ENCODE data around the gene ACTR1B.

ACTR1B gene

DNA sequence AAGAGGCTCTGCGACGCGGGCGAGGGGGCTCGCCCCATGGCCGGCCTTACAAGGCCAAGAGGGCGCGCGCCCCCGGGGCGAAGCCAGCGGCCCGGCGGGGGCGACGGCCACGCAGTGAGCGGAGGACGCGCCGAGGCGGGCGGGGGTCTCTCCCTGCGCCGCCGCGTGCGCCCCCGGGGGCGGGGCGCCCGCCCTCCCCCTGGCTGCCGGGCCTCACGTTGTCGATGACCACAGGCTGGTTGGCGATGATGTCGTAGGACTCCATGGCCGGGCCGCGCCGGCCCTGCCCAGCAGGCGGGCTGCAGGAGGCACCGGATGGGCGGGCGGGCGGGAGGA is 250 bp downstream of the ACTR1B start:
- in situ Hi-C loops (cut with HindIII; ENCODE audit: low pct_ligation_motif_present, low sequenced_read_pairs) = no loop called here
- Histone ChIP-seq H3K36me3 (replicated peaks) (peaks cover 4% of the 10 kb centered on the region), H3K4me3 (ENCODE audit: low read depth, low read length) (peak overlapping the region; percentile 78), H3K27me3 (replicated peaks) (no peaks in the 10 kb centered on the region), H3K27ac (peak overlapping the region; percentile 90)
- TF ChIP-seq, protein P1, sequence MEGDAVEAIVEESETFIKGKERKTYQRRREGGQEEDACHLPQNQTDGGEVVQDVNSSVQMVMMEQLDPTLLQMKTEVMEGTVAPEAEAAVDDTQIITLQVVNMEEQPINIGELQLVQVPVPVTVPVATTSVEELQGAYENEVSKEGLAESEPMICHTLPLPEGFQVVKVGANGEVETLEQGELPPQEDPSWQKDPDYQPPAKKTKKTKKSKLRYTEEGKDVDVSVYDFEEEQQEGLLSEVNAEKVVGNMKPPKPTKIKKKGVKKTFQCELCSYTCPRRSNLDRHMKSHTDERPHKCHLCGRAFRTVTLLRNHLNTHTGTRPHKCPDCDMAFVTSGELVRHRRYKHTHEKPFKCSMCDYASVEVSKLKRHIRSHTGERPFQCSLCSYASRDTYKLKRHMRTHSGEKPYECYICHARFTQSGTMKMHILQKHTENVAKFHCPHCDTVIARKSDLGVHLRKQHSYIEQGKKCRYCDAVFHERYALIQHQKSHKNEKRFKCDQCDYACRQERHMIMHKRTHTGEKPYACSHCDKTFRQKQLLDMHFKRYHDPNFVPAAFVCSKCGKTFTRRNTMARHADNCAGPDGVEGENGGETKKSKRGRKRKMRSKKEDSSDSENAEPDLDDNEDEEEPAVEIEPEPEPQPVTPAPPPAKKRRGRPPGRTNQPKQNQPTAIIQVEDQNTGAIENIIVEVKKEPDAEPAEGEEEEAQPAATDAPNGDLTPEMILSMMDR (IDR thresholded peaks at IDR 0.05; ENCODE audit: low read depth, low read length, missing control alignments) = no peak
- DNase-seq = no peak

DNA sequence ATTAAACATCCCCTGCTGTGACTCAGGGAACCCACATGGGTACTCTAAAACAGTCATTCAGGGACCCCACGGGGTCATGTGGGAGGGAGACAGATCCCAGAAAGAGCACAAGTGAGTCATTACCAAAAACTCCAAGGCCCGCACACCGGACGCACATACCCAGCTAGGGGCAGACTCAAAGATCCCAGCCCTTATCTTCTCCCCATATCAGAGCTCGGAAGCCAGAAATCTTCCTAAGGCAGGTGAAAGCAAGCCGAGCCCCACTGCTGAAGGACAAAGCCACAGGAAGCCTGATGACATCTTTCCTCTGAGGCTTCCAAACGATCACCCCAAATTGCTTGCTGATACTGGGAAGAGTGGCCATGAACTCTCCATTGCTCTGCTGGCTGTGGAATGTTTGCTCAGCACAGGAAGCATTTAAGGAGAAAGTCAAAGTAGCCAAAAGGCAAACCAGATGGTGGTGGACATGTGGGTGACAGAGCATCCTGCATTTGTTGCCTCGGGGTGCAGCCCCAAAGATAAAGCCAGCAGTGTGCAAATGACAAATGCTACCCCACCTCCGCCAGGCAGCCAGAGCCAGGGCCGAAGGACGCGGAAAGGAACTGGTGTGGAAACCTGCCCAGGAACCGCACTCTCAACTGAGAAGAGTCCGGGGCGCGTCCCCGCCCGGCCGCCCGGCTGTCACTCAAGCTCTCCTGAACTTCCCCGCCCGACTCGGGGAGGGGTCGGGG is 784 bp downstream of the ACTR1B start:
- H3K4me3 ChIP-seq (ENCODE audit: low read depth, low read length) = peak overlapping the region; percentile 78

DNA sequence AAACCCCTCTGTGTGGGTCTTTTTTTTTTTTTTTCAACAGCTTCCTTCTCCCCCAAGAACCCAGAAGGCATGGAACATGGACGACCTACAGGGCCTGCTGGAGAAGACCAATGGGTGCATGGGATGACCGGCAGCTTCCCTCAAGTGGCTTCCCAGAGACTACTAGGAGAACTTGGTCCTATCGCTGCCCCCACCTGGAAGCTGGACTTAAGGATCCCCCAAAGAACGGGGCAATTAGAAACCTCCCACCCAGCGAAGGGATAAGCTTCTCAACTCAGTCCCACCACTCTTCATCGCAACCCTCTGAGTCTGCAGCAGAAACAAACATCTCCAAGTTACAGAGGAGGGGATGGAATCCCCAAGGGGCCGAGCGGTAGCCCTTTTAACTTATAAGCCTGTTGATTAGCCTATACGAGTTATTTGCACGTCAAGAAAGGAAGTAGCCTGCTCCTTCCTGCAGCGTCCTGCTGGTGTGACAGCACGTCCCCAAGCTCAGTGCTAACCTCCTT is 1.4 kb downstream of the ACTR1B start:
- Histone ChIP-seq H3K36me3 (replicated peaks) (peaks cover 14% of the 10 kb centered on the region), H3K27ac (peak overlapping the region; percentile 90), H3K27me3 (replicated peaks) (no peaks in the 10 kb centered on the region), H3K4me3 (ENCODE audit: low read depth, low read length) (peak overlapping the region; percentile 78)
- DNase-seq = no peak
- TF ChIP-seq, protein P1 (IDR thresholded peaks at IDR 0.05; ENCODE audit: low read depth, low read length, missing control alignments) = peak; percentile 4
- in situ Hi-C loops (cut with HindIII; ENCODE audit: low pct_ligation_motif_present, low sequenced_read_pairs) = no loop called here

More for the DNA sequence above, 784 bp downstream of the ACTR1B start:
- H3K36me3 ChIP-seq (replicated peaks) = peaks cover 9% of the 10 kb centered on the region
- peak overlapping the region; percentile 90 for H3K27ac ChIP-seq
- H3K27me3 ChIP-seq (replicated peaks) = no peaks in the 10 kb centered on the region
- in situ Hi-C loops (cut with HindIII; ENCODE audit: low pct_ligation_motif_present, low sequenced_read_pairs) = no loop called here
- TF ChIP-seq, protein P1 (IDR thresholded peaks at IDR 0.05; ENCODE audit: low read depth, low read length, missing control alignments) = no peak
- peak; percentile 90 for DNase-seq

DNA sequence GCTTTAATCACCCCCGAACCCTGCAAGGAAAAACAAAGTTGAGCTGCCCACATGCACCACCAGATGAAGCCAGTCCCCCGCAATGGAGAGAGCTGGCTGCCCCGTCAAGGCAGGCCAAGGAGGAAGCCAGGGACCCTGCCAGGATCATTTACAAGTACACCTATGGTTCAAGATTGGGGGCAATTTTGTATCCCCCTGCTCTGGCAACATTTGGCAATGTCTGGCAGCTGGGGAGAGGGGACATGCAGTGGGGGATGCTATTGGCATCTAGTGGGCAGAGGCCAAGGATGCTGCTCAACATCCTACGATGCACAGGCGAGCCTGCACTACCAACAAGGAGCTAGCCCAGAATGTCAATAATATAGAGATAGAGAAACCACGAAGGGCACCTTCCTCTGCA is 1.9 kb downstream of the ACTR1B start:
- H3K27ac ChIP-seq = peak overlapping the region; percentile 10
- no peak for DNase-seq
- H3K36me3 ChIP-seq (replicated peaks) = peaks cover 19% of the 10 kb centered on the region
- TF ChIP-seq, protein P1 (IDR thresholded peaks at IDR 0.05; ENCODE audit: low read depth, low read length, missing control alignments) = no peak
- H3K4me3 ChIP-seq (ENCODE audit: low read depth, low read length) = no peak overlapping the region
- H3K27me3 ChIP-seq (replicated peaks) = no peaks in the 10 kb centered on the region
- in situ Hi-C loops (cut with HindIII; ENCODE audit: low pct_ligation_motif_present, low sequenced_read_pairs) = no loop called here

DNA sequence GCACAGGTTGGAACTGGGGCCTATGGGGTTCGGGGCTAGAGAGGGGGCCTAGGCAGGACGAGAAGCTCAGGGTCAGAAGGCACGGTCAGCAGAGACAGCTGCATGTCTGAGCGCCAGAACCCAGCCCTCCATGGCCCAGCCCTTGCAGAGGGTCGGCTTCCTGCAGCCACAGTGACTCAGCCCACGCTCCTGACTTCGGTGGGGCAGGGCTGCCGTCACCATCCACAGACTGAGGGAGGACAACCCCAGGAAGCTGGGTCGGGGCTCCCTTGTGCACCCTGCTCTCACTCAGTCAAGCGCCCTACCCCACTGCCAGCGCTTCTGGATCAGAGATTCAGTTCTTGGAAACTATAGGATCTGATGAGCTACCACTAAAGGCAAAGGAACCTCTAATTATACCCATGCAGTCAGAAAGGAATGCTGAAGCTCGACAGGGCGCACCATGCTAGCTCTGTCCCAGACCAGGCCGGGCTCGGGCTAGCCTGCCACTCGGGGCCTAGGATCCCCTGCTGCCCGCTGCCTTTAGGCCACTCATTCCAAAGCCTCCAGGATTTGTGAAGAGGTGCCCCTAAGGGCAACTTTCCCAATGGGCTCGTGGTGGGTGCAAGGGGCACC is 3.0 kb downstream of the ACTR1B start:
- no peaks in the 10 kb centered on the region for H3K27me3 ChIP-seq (replicated peaks)
- H3K4me3 ChIP-seq (ENCODE audit: low read depth, low read length) = no peak overlapping the region
- peak; percentile 45 for DNase-seq
- in situ Hi-C loops (cut with HindIII; ENCODE audit: low pct_ligation_motif_present, low sequenced_read_pairs) = no loop called here
- peaks cover 26% of the 10 kb centered on the region for H3K36me3 ChIP-seq (replicated peaks)
- H3K27ac ChIP-seq = peak overlapping the region; percentile 1
- TF ChIP-seq, protein P1 (IDR thresholded peaks at IDR 0.05; ENCODE audit: low read depth, low read length, missing control alignments) = no peak

Data from brain microvascular endothelial cell (primary cell).